K562 (cell line): ENCODE results near the gene LTBP1. TPM values are rescaled to one million over a fixed set of nuclear protein-coding genes. Genes with fewer than 3 reads are reported as not detected.

ENCODE experiments used
- CEBPG ChIP-seq, 3 experiments: fragments of 200-800 bp in 1 of 3; sonication (Bioruptor generic) in 1 of 3; sonication (generic) in 1 of 3; formaldehyde crosslinking in 1 of 3; IDR thresholded peaks in 2 of 3; conservative IDR thresholded peaks in 1 of 3; 2 replicates each; pipeline versions ENCODE4 v1.6.1 to v1.8.0; 2016 to 2022; ENCODE audit warnings: missing compliant biosample characterization in 2 of 3, missing genetic modification characterization in 2 of 3, mild to moderate bottlenecking in 1 of 3, missing genetic modification reagents in 1 of 3
- CREB1 ChIP-seq, 2 experiments: sonication (generic) in 1 of 2; formaldehyde crosslinking in 1 of 2; IDR thresholded peaks; 2 replicates each; pipeline versions ENCODE4 v1.6.1 to v1.8.0; 2012 to 2022; ENCODE audit warnings: inconsistent platforms in 1 of 2, mild to moderate bottlenecking in 1 of 2, missing genetic modification reagents in 1 of 2, moderate library complexity in 1 of 2
- EP400 ChIP-seq: fragments of 450-650 bp; IDR thresholded peaks from 2 replicates; pipeline ENCODE4 v1.6.1; 2017; ENCODE audit warnings: antibody characterized with exemption, mild to moderate bottlenecking, moderate library complexity
- ESRRA ChIP-seq: fragments of 450-650 bp; IDR thresholded peaks from 2 replicates; pipeline ENCODE4 v1.6.1; 2014; ENCODE audit warnings: low read depth, mild to moderate bottlenecking, moderate library complexity, borderline replicate concordance
- FOS ChIP-seq: IDR thresholded peaks from 3 replicates; pipeline ENCODE4 v1.6.1; 2011; ENCODE audit not compliant: insufficient read length; ENCODE audit errors: extremely low read depth
- GTF2A2 ChIP-seq: IDR thresholded peaks from 2 replicates; pipeline ENCODE4 v1.6.1; 2016; ENCODE audit warnings: mild to moderate bottlenecking, missing genetic modification characterization, missing compliant biosample characterization
- JUND ChIP-seq, 2 experiments: IDR thresholded peaks; 2 replicates in 1 of 2; 3 replicates in 1 of 2; pipeline ENCODE4 v1.6.1; 2011; ENCODE audit warnings: borderline replicate concordance in 2 of 2, low read depth in 2 of 2, low read length in 2 of 2, improper control_type of control experiment in 1 of 2, missing biosample characterization in 1 of 2, missing genetic modification characterization in 1 of 2, missing genetic modification reagents in 1 of 2
- MNT ChIP-seq, 2 experiments: fragments of 450-650 bp; conservative IDR thresholded peaks; 2 replicates each; pipeline ENCODE4 v1.6.1; 2017; ENCODE audit warnings: mild to moderate bottlenecking in 2 of 2, moderate library complexity in 2 of 2
- POLR3A ChIP-seq: IDR thresholded peaks from 2 replicates; pipeline ENCODE4 v1.6.1; 2011; ENCODE audit warnings: borderline replicate concordance, mild to moderate bottlenecking, moderate library complexity; ENCODE audit not compliant: insufficient read length, insufficient read depth; ENCODE audit errors: extremely low read depth
- PTRF ChIP-seq: fragments of 450-650 bp; IDR thresholded peaks from 2 replicates; pipeline ENCODE4 v1.6.1; 2016; ENCODE audit warnings: mild to moderate bottlenecking, missing genetic modification characterization, missing compliant biosample characterization
- SOX6 ChIP-seq: fragments of 450-650 bp; IDR thresholded peaks from 2 replicates; pipeline ENCODE4 v1.6.1; 2014; ENCODE audit warnings: mild to moderate bottlenecking
- TFAM ChIP-seq: fragments of 250-450 bp; sonication (Bioruptor Pico); conservative IDR thresholded peaks from 2 replicates; pipeline ENCODE4 v1.5.0; 2021; ENCODE audit warnings: mild to moderate bottlenecking, moderate library complexity
- TOE1 ChIP-seq, 2 experiments: fragments of 450-650 bp in 1 of 2; sonication (generic) in 1 of 2; formaldehyde crosslinking in 1 of 2; IDR thresholded peaks; 2 replicates each; pipeline versions ENCODE4 v1.7.1 to v1.8.0; 2016 to 2022; ENCODE audit warnings: borderline replicate concordance in 2 of 2, mild to moderate bottlenecking in 2 of 2, antibody characterized with exemption in 1 of 2, inconsistent platforms in 1 of 2, low read depth in 1 of 2, missing genetic modification reagents in 1 of 2, moderate library complexity in 1 of 2
- ZBTB49 ChIP-seq: sonication (generic); formaldehyde crosslinking; IDR thresholded peaks from 2 replicates; pipeline ENCODE4 v1.8.0; 2022; ENCODE audit warnings: missing genetic modification reagents, mild to moderate bottlenecking, borderline replicate concordance
- ZBTB7A ChIP-seq: IDR thresholded peaks from 2 replicates; pipeline ENCODE4 v1.6.1; 2011; ENCODE audit warnings: low read depth, mild to moderate bottlenecking, low read length, moderate library complexity, borderline replicate concordance; ENCODE audit not compliant: control insufficient read depth
- ZNF175 ChIP-seq: fragments of 200-800 bp; sonication (Bioruptor generic); IDR thresholded peaks from 2 replicates; pipeline ENCODE4 v1.6.1; 2016; ENCODE audit warnings: low read depth, mild to moderate bottlenecking, missing genetic modification characterization, missing compliant biosample characterization
- ZNF239 ChIP-seq: fragments of 250-450 bp; sonication (Bioruptor Pico); IDR thresholded peaks from 2 replicates; pipeline ENCODE4 v1.4.0; 2020; ENCODE audit warnings: mild to moderate bottlenecking
- ZNF511 ChIP-seq: sonication (generic); formaldehyde crosslinking; IDR thresholded peaks from 2 replicates; pipeline ENCODE4 v1.8.0; 2022; ENCODE audit warnings: mild to moderate bottlenecking, missing genetic modification reagents
- ZNF583 ChIP-seq: fragments of 250-450 bp; sonication (Bioruptor Pico); IDR thresholded peaks from 2 replicates; pipeline ENCODE4 v1.4.0; 2020
- ZNF764 ChIP-seq: fragments of 250-450 bp; sonication (Bioruptor Pico); IDR thresholded peaks from 2 replicates; pipeline ENCODE4 v1.4.0; 2020; ENCODE audit warnings: low read depth, mild to moderate bottlenecking, moderate library complexity
- polyA plus RNA-seq, 8 experiments: library from polyadenylated mRNA; depleted of rRNA in 4 of 8; stranded (reverse) in 5 of 8; unstranded in 3 of 8; fragments of >200 nt; fragmentation: Nextera tagmentation in 2 of 8; fragmentation: Illumina TruSeq in 1 of 8; extraction: Ambion mirVana in 2 of 8; extraction: Trizol in 1 of 8; gene quantifications; 2 replicates each; pipeline versions ENCODE4 v1.2.1 to v1.2.3, GENCODE V29; 2011 to 2014; ENCODE audit warnings: inconsistent platforms in 1 of 8, missing spikeins in 1 of 8
- total RNA-seq, 7 experiments: library from RNA; depleted of rRNA in 6 of 7; stranded (reverse); fragments of >200 nt in 6 of 7; fragmentation: Illumina TruSeq in 2 of 7; extraction: Trizol in 2 of 7; gene quantifications; 2 replicates each; pipeline versions ENCODE4 v1.2.1 to v1.2.3, GENCODE V29; 2011 to 2021; ENCODE audit warnings: low replicate concordance in 1 of 7

Gene LTBP1
- total and polyA plus RNA-seq, 9 of the 15 experiments (the other 6 are each of a cell fraction or from before 2014, with no cell fraction given), result 3.6 to 16.4 (median 8.5) TPM

GRCh38 chr2:33069894-33070651 lies 123.3 kb downstream of the LTBP1 start (continued):
- no peak for TF ChIP-seq ZBTB49 (CRISPR knock-in tag)
- TF ChIP-seq ZNF511 (CRISPR knock-in tag), result no peak
- no peak for TF ChIP-seq TOE1 (IDR thresholded peaks at IDR 0.05; ENCODE audit: borderline replicate concordance)
- no peak for TF ChIP-seq TOE1 (CRISPR knock-in tag; IDR thresholded peaks at IDR 0.05; ENCODE audit: borderline replicate concordance, low read depth)
- no peak for TF ChIP-seq GTF2A2 (tag)
- TF ChIP-seq ZNF239 (CRISPR knock-in tag), result no peak
- no peak for TF ChIP-seq PTRF
- TF ChIP-seq ESRRA, result no peak
- TF ChIP-seq TFAM (CRISPR knock-in tag), result no peak
- TF ChIP-seq CREB1 (IDR thresholded peaks at IDR 0.05), result peak; percentile 70
- TF ChIP-seq CREB1 (CRISPR knock-in tag; IDR thresholded peaks at IDR 0.05), result peak; percentile 66; the same call in 1 of the 2 replicates
- TF ChIP-seq POLR3A, result no peak
- no peak for TF ChIP-seq MNT (conservative IDR thresholded peaks at IDR 0.05)
- no peak for TF ChIP-seq EP400
- peak; percentile 12 for TF ChIP-seq FOS
- no peak for TF ChIP-seq ZBTB7A
- TF ChIP-seq ZNF583, result no peak
- peak; percentile 76; the same call in 1 of the 2 replicates for TF ChIP-seq JUND (IDR thresholded peaks at IDR 0.05; ENCODE audit: borderline replicate concordance, low read depth, low read length)
- peak; percentile 61; the same call in 2 of the 3 replicates for TF ChIP-seq JUND (tag; IDR thresholded peaks at IDR 0.05; ENCODE audit: borderline replicate concordance, low read depth, low read length)
- TF ChIP-seq ZNF175 (CRISPR knock-in tag), result no peak
- peak; percentile 15; the same call in 1 of the 2 replicates for TF ChIP-seq SOX6
- no peak for TF ChIP-seq CEBPG (CRISPR knock-in tag; IDR thresholded peaks at IDR 0.05)
- 0 out of 4 replicates have a peak, but pooled peaks of 1 of the 2 experiments have one; percentile 8 for TF ChIP-seq CEBPG (tag; conservative IDR thresholded peaks at IDR 0.05 in 1 of 2, IDR thresholded peaks at IDR 0.05 in 1 of 2)
- no peak for TF ChIP-seq ZNF764
